GM12878 (cell line): ENCODE data around the gene MYNN. TPM values are rescaled to one million over a fixed set of nuclear protein-coding genes. Genes with fewer than 3 reads are reported as not detected.

Experiments
- BHLHE40 ChIP-seq, 2 experiments: fragments of 450-650 bp in 1 of 2; IDR thresholded peaks; 2 replicates each; pipeline ENCODE4 v1.6.1; 2011 to 2017; ENCODE audit warnings: low read depth in 2 of 2, borderline replicate concordance in 1 of 2, improper control_type of control experiment in 1 of 2, low read length in 1 of 2, mild to moderate bottlenecking in 1 of 2
- IKZF2 ChIP-seq, 2 experiments: fragments of 450-650 bp; IDR thresholded peaks; 2 replicates each; pipeline ENCODE4 v1.6.1; 2017; ENCODE audit warnings: mild to moderate bottlenecking in 2 of 2, moderate library complexity in 2 of 2
- IRF3 ChIP-seq: fragments of 450-650 bp; IDR thresholded peaks from 2 replicates; pipeline ENCODE4 v1.6.1; 2014; ENCODE audit warnings: mild to moderate bottlenecking
- PBX3 ChIP-seq: IDR thresholded peaks from 2 replicates; pipeline ENCODE4 v1.6.1; 2011; ENCODE audit warnings: mild to moderate bottlenecking, low read depth, low read length, moderate library complexity; ENCODE audit not compliant: insufficient replicate concordance
- POLR2A ChIP-seq: IDR thresholded peaks from 2 replicates; pipeline ENCODE4 v1.6.1; 2011; ENCODE audit warnings: low read depth, mild to moderate bottlenecking, low read length
- SMARCA5 ChIP-seq: fragments of 450-650 bp; IDR thresholded peaks from 2 replicates; pipeline ENCODE4 v1.6.1; 2017; ENCODE audit warnings: mild to moderate bottlenecking
- STAT3 ChIP-seq: IDR thresholded peaks from 2 replicates; pipeline ENCODE4 v1.6.1; 2011; ENCODE audit warnings: low read depth, low read length, improper control_type of control experiment
- USF1 ChIP-seq: IDR thresholded peaks from 2 replicates; pipeline ENCODE4 v1.6.1; 2011; ENCODE audit warnings: borderline replicate concordance, low read depth, mild to moderate bottlenecking, moderate library complexity, mixed read lengths, low read length; ENCODE audit not compliant: insufficient read depth; ENCODE audit errors: extremely low read length
- ZZZ3 ChIP-seq: IDR thresholded peaks from 2 replicates; pipeline ENCODE4 v1.6.1; 2011; ENCODE audit warnings: low read depth; ENCODE audit not compliant: control insufficient read depth, insufficient read length
- polyA plus RNA-seq, 11 experiments: library from polyadenylated mRNA; depleted of rRNA in 4 of 11; unstranded in 6 of 11; stranded (reverse) in 5 of 11; fragments of >200 nt; fragmentation: Nextera tagmentation in 4 of 11; fragmentation: Illumina TruSeq in 1 of 11; extraction: Ambion mirVana in 4 of 11; extraction: Trizol in 1 of 11; gene quantifications; 1 replicate in 1 of 11; 2 replicates in 10 of 11; pipeline versions ENCODE4 v1.2.1 to v1.2.3, GENCODE V29; 2011 to 2016; ENCODE audit warnings: inconsistent platforms in 2 of 11, missing spikeins in 2 of 11, low read depth in 1 of 11
- total RNA-seq, 4 experiments: library from RNA; depleted of rRNA in 3 of 4; stranded (reverse); fragments of >200 nt in 3 of 4; fragmentation: Illumina TruSeq in 1 of 4; extraction: Trizol in 1 of 4; gene quantifications; 2 replicates each; pipeline versions ENCODE4 v1.2.1 to v1.2.3, GENCODE V29; 2013 to 2021
- TF ChIP-seq, protein P1 (sequence below): IDR thresholded peaks from 2 replicates; pipeline ENCODE4 v1.6.1; 2012; ENCODE audit warnings: low read depth, low read length, improper control_type of control experiment
- TF ChIP-seq, protein P2 (sequence below): IDR thresholded peaks from 2 replicates; pipeline ENCODE4 v1.6.1; 2012; ENCODE audit warnings: low read depth, low read length, improper control_type of control experiment
- TF ChIP-seq, protein P3 (sequence below): fragments of 450-650 bp; IDR thresholded peaks from 2 replicates; pipeline ENCODE4 v1.6.1; 2018; ENCODE audit warnings: borderline replicate concordance, mild to moderate bottlenecking; ENCODE audit not compliant: partially characterized antibody
- TF ChIP-seq, protein P4 (sequence below): fragments of 450-650 bp; IDR thresholded peaks from 2 replicates; pipeline ENCODE4 v1.6.1; 2016; ENCODE audit warnings: mild to moderate bottlenecking, moderate library complexity, borderline replicate concordance

Gene MYNN
- total and polyA plus RNA-seq, 10 of the 15 experiments (the other 5 are each of a cell fraction or from before 2014, with no cell fraction given): 8.8 to 20.5 (median 15.8) TPM

DNA sequence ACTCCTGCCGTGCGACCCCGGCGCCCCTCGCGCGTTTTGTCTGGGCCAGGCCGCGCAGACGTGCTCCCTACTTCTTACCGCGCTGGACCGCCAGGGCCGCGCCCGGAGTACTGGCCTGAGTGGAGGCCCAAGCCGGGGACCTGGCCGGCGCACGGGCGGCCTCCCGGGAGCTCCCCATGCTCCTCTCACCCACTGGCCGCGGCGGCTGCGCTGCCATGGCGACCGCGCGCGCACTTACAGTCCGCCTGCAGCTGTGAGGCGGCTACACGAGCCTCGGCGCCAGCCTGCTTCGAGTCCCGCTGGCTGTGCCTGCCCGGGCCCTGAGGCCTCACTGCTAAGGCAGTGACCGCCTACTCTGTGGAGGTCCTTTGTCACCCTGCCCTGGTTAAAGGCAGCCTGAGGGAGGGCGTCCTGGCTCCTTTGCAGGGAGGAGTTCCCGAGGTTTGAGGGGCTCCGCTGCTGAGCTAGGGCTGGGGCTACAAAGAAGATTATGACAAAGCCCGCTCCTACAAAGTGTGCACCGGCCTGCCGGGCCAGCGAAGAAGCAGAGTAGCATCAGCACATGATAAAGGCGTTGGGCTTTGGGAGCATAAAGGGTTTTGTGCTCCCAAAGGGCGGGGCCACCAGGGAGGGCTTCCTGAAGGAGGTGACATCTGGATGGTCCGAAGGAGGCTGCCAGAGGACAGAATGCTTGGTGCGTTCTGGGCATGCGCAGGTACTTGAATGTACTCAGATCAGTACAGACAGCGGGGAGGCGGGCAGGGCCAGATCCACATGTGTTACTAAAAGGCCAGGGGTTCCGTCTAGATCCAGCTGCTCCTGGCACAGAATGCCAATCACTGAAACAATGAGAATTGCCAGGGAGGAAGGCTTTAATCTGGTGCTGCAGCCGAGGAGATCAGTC, 39.4 kb downstream of the MYNN start, which contains the start of the genes LRRC34 and LRRIQ4 (continued):
- no peak for TF ChIP-seq PBX3
- TF ChIP-seq SMARCA5: peak; percentile 83
- TF ChIP-seq, protein P1, sequence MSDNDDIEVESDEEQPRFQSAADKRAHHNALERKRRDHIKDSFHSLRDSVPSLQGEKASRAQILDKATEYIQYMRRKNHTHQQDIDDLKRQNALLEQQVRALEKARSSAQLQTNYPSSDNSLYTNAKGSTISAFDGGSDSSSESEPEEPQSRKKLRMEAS: peak; percentile 8; the same call in 1 of the 2 replicates
- TF ChIP-seq, protein P2, sequence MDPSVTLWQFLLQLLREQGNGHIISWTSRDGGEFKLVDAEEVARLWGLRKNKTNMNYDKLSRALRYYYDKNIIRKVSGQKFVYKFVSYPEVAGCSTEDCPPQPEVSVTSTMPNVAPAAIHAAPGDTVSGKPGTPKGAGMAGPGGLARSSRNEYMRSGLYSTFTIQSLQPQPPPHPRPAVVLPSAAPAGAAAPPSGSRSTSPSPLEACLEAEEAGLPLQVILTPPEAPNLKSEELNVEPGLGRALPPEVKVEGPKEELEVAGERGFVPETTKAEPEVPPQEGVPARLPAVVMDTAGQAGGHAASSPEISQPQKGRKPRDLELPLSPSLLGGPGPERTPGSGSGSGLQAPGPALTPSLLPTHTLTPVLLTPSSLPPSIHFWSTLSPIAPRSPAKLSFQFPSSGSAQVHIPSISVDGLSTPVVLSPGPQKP: no peak
- TF ChIP-seq STAT3: no peak
- no peak for TF ChIP-seq USF1
- TF ChIP-seq, protein P3, sequence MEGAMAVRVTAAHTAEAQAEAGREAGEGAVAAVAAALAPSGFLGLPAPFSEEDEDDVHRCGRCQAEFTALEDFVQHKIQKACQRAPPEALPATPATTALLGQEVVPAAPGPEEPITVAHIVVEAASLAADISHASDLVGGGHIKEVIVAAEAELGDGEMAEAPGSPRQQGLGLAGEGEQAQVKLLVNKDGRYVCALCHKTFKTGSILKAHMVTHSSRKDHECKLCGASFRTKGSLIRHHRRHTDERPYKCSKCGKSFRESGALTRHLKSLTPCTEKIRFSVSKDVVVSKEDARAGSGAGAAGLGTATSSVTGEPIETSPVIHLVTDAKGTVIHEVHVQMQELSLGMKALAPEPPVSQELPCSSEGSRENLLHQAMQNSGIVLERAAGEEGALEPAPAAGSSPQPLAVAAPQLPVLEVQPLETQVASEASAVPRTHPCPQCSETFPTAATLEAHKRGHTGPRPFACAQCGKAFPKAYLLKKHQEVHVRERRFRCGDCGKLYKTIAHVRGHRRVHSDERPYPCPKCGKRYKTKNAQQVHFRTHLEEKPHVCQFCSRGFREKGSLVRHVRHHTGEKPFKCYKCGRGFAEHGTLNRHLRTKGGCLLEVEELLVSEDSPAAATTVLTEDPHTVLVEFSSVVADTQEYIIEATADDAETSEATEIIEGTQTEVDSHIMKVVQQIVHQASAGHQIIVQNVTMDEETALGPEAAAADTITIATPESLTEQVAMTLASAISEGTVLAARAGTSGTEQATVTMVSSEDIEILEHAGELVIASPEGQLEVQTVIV: no peak
- peak; percentile 59 for TF ChIP-seq POLR2A
- TF ChIP-seq, protein P4, sequence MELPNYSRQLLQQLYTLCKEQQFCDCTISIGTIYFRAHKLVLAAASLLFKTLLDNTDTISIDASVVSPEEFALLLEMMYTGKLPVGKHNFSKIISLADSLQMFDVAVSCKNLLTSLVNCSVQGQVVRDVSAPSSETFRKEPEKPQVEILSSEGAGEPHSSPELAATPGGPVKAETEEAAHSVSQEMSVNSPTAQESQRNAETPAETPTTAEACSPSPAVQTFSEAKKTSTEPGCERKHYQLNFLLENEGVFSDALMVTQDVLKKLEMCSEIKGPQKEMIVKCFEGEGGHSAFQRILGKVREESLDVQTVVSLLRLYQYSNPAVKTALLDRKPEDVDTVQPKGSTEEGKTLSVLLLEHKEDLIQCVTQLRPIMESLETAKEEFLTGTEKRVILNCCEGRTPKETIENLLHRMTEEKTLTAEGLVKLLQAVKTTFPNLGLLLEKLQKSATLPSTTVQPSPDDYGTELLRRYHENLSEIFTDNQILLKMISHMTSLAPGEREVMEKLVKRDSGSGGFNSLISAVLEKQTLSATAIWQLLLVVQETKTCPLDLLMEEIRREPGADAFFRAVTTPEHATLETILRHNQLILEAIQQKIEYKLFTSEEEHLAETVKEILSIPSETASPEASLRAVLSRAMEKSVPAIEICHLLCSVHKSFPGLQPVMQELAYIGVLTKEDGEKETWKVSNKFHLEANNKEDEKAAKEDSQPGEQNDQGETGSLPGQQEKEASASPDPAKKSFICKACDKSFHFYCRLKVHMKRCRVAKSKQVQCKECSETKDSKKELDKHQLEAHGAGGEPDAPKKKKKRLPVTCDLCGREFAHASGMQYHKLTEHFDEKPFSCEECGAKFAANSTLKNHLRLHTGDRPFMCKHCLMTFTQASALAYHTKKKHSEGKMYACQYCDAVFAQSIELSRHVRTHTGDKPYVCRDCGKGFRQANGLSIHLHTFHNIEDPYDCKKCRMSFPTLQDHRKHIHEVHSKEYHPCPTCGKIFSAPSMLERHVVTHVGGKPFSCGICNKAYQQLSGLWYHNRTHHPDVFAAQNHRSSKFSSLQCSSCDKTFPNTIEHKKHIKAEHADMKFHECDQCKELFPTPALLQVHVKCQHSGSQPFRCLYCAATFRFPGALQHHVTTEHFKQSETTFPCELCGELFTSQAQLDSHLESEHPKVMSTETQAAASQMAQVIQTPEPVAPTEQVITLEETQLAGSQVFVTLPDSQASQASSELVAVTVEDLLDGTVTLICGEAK: no peak
- TF ChIP-seq IKZF2 (IDR thresholded peaks at IDR 0.05): no peak
- peak in 1 of 2 experiments; percentile 82; a peak in 2 of 4 replicates for TF ChIP-seq BHLHE40 (IDR thresholded peaks at IDR 0.05; ENCODE audit: borderline replicate concordance in 1 of 2, low read depth in 2 of 2, low read length in 1 of 2)
- no peak for TF ChIP-seq ZZZ3
- TF ChIP-seq IRF3: no peak
